Keratinocyte (primary cell): ENCODE data around the gene CHERP. TPM values are rescaled to one million over a fixed set of nuclear protein-coding genes. Genes with fewer than 3 reads are reported as not detected.

Experiments used
- DNase-seq: peaks from one replicate; pipeline ENCODE4 v3.0.0-alpha.2; 2011; ENCODE audit warnings: low read depth, missing footprints, low spot score
- FAIRE-seq: peaks from 2 replicates; lab custom pipeline; 2011; peaks lifted over from hg19 to GRCh38; lab: Jason Lieb, UNC
- H2AFZ ChIP-seq: 2 replicates; pipeline ENCODE4 v1.6.0; 2012; ENCODE audit warnings: low read length, control low read depth, inconsistent platforms; ENCODE audit not compliant: control insufficient read depth
- H3K27ac ChIP-seq: 2 replicates; pipeline ENCODE4 v1.5.1; 2011; ENCODE audit warnings: low read length; ENCODE audit not compliant: control insufficient read depth, insufficient read depth
- H3K27me3 ChIP-seq: 3 replicates; pipeline ENCODE4 v1.6.0; 2011; ENCODE audit warnings: low read length; ENCODE audit not compliant: control insufficient read depth, insufficient read depth; ENCODE audit errors: extremely low read depth
- H3K36me3 ChIP-seq, 2 experiments: 2 replicates in 1 of 2; 3 replicates in 1 of 2; pipeline ENCODE4 v1.5.1; 2011; ENCODE audit warnings: low read length in 2 of 2, mild to moderate bottlenecking in 1 of 2; ENCODE audit not compliant: control insufficient read depth in 2 of 2, insufficient read depth in 2 of 2; ENCODE audit errors: extremely low read depth in 1 of 2
- H3K4me1 ChIP-seq: 3 replicates; pipeline ENCODE4 v1.5.1; 2011; ENCODE audit warnings: low read length; ENCODE audit not compliant: control insufficient read depth, insufficient read depth; ENCODE audit errors: extremely low read depth
- H3K4me2 ChIP-seq: 3 replicates; pipeline ENCODE4 v1.6.0; 2011; ENCODE audit warnings: low read depth, low read length; ENCODE audit not compliant: control insufficient read depth, insufficient read depth; ENCODE audit errors: extremely low read depth
- H3K4me3 ChIP-seq, 3 experiments: fragments of 200-600 bp in 1 of 3; sonication (generic) in 1 of 3; 2 replicates in 2 of 3; 3 replicates in 1 of 3; pipeline ENCODE4 v1.5.1; 2011 to 2016; ENCODE audit warnings: low read length in 3 of 3, mild to moderate bottlenecking in 3 of 3, control low read depth in 2 of 3, inconsistent platforms in 1 of 3, low read depth in 1 of 3, mixed read lengths in 1 of 3, mixed run types in 1 of 3, moderate library complexity in 1 of 3; ENCODE audit not compliant: control insufficient read depth in 2 of 3, insufficient read depth in 2 of 3; ENCODE audit errors: extremely low read depth in 1 of 3
- H3K79me2 ChIP-seq: 2 replicates; pipeline ENCODE4 v1.6.0; 2012; ENCODE audit warnings: low read length; ENCODE audit not compliant: control insufficient read depth, insufficient read depth
- H3K9ac ChIP-seq: 3 replicates; pipeline ENCODE4 v1.6.0; 2011; ENCODE audit warnings: low read length; ENCODE audit not compliant: control insufficient read depth, insufficient read depth; ENCODE audit errors: extremely low read depth
- H3K9me1 ChIP-seq: 3 replicates; pipeline ENCODE4 v1.6.0; 2011; ENCODE audit warnings: low read length; ENCODE audit not compliant: control insufficient read depth, insufficient read depth; ENCODE audit errors: extremely low read depth
- H3K9me3 ChIP-seq: 2 replicates; pipeline ENCODE4 v1.5.1; 2012; ENCODE audit warnings: low read depth, low read length; ENCODE audit not compliant: control insufficient read depth
- H4K20me1 ChIP-seq: 3 replicates; pipeline ENCODE4 v1.6.0; 2011; ENCODE audit warnings: low read length; ENCODE audit not compliant: control insufficient read depth, insufficient read depth; ENCODE audit errors: extremely low read depth
- EZH2 ChIP-seq: IDR thresholded peaks from one replicate; pipeline ENCODE4 v1.6.1; 2012; ENCODE audit warnings: inconsistent platforms, mild to moderate bottlenecking, low read length, moderate library complexity
- dilution Hi-C: fragments of 300-500 bp; cut with MboI; formaldehyde crosslinking; loops from one replicate; pipeline ENCODE4 v1.7.0; 2020; ENCODE audit warnings: low sequenced_read_pairs; ENCODE audit not compliant: extremely low pct_ligation_motif_present
- polyA plus RNA-seq, 5 experiments: library from polyadenylated mRNA; depleted of rRNA in 3 of 5; stranded (reverse) in 3 of 5; stranded (forward) in 1 of 5; unstranded in 1 of 5; fragments of >200 nt; gene quantifications; 1 replicate in 1 of 5; 2 replicates in 3 of 5; 3 replicates in 1 of 5; pipeline versions ENCODE4 v1.2.1 to v1.2.3, GENCODE V29; 2011 to 2012; ENCODE audit warnings: missing spikeins in 2 of 5, low read depth in 1 of 5, low replicate concordance in 1 of 5
- TF ChIP-seq, protein P1 (sequence below), 3 experiments: IDR thresholded peaks in 1 of 3; conservative IDR thresholded peaks in 1 of 3; optimal IDR thresholded peaks in 1 of 3; 2 replicates in 2 of 3; 3 replicates in 1 of 3; pipeline versions ENCODE3 to v1.5.1; 2011; ENCODE audit warnings: low read length in 3 of 3, mild to moderate bottlenecking in 3 of 3, moderate library complexity in 2 of 3, control low read depth in 1 of 3, inconsistent platforms in 1 of 3; ENCODE audit not compliant: insufficient read depth in 2 of 3; ENCODE audit errors: extremely low read depth in 1 of 3

The CHERP gene
- polyA plus RNA-seq, 1 donor (not counting 4 experiments of a cell fraction or from before 2014, with no cell fraction given) = 3.6 TPM

DNA sequence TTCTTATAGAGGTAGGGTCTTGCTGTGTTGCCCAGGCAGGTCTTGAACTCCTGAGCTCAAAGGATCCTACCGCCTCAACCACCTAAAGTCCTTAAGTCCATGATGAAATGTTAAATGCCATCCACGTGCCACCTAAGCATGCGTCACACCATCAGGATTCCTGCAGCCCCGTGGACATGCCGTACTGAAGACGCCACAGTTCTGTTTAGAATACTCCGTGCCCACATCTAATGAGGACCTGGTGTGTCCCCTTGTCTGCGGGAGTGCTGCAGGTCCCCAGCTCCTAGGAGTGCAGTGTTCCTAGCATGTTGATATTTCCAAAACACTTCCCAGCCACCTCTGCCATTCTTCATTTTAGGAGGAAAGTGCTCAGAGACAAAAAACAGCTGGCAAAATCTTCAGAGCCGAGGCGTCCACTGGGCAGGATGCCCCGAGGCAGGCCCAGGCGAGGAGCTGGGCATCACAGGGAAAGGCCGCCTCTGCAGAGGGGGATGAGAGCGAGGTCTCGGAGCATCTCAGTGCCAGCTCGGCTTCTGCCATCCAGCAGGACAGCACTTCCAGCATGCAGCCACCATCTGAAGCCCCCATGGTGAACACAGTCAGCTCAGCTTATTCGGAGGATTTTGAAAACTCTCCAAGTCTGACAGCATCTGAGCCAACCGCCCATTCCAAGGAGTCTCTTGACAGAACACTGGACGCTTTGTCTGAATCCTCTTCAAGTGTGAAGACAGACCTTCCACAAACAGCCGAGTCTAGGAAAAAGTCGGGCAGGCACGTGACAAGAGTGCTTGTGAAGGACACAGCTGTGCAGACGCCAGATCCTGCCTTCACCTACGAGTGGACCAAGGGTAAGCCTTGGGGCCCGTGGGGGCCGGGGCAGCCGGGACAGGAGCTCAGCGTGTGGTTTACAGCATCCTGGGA, 32.8 kb downstream of the CHERP start:
- Histone ChIP-seq H3K4me2 (no peak overlapping the region), H2AFZ (no peak overlapping the region), H3K79me2 (no peaks in the 10 kb centered on the region), H3K4me1 (no peaks in the 10 kb centered on the region), H3K27ac (no peak overlapping the region), H3K36me3 (peaks cover 6 to 7% of the 10 kb centered on the region in 2 experiments), H4K20me1 (no peaks in the 10 kb centered on the region), H3K4me3 (no peak overlapping the region), H3K9me1 (no peaks in the 10 kb centered on the region), H3K9ac (no peak overlapping the region), H3K27me3 (no peaks in the 10 kb centered on the region), H3K9me3 (no peaks in the 10 kb centered on the region)
- dilution Hi-C loops = no loop called here
- FAIRE-seq (no peak), DNase-seq (no peak)
- no peak for TF ChIP-seq EZH2
- TF ChIP-seq, protein P1, sequence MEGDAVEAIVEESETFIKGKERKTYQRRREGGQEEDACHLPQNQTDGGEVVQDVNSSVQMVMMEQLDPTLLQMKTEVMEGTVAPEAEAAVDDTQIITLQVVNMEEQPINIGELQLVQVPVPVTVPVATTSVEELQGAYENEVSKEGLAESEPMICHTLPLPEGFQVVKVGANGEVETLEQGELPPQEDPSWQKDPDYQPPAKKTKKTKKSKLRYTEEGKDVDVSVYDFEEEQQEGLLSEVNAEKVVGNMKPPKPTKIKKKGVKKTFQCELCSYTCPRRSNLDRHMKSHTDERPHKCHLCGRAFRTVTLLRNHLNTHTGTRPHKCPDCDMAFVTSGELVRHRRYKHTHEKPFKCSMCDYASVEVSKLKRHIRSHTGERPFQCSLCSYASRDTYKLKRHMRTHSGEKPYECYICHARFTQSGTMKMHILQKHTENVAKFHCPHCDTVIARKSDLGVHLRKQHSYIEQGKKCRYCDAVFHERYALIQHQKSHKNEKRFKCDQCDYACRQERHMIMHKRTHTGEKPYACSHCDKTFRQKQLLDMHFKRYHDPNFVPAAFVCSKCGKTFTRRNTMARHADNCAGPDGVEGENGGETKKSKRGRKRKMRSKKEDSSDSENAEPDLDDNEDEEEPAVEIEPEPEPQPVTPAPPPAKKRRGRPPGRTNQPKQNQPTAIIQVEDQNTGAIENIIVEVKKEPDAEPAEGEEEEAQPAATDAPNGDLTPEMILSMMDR (optimal IDR thresholded peaks at IDR 0.05 in 1 of 3, IDR thresholded peaks at IDR 0.05 in 1 of 3, conservative IDR thresholded peaks at IDR 0.05 in 1 of 3; ENCODE audit: extremely low read depth in 1 of 3, insufficient read depth in 2 of 3, low read length in 3 of 3) = no peak

DNA sequence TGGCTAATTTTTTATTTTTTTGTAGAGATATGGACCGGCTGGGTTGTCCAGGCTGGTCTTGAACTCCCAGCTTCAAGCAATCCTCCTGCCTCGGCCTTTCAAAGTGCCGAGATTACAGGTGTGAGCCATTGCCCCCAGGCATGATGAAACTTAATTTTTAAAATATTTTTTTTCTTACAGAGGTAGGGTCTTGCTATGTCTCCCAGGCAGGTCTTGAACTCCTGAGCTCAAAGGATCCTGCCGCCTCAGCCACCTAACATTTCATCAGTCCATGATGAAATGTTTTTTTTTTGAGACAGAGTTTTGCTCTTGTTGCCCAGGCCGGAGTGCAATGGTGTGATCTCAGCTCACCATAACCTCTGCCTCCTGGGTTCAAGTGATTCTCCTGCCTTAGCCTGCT, 33.7 kb downstream of the CHERP start:
- Histone ChIP-seq H3K4me1 (no peaks in the 10 kb centered on the region), H3K4me3 (no peak overlapping the region), H3K79me2 (no peaks in the 10 kb centered on the region), H3K4me2 (no peak overlapping the region), H3K9me3 (no peaks in the 10 kb centered on the region), H4K20me1 (no peaks in the 10 kb centered on the region), H2AFZ (no peak overlapping the region), H3K36me3 (peaks cover 6 to 7% of the 10 kb centered on the region in 2 experiments), H3K27ac (no peak overlapping the region), H3K9me1 (no peaks in the 10 kb centered on the region), H3K27me3 (no peaks in the 10 kb centered on the region), H3K9ac (no peak overlapping the region)
- dilution Hi-C loops = no loop called here
- DNase-seq (no peak), FAIRE-seq (no peak)
- TF ChIP-seq EZH2 = no peak
- TF ChIP-seq, protein P1 (optimal IDR thresholded peaks at IDR 0.05 in 1 of 3, IDR thresholded peaks at IDR 0.05 in 1 of 3, conservative IDR thresholded peaks at IDR 0.05 in 1 of 3; ENCODE audit: extremely low read depth in 1 of 3, insufficient read depth in 2 of 3, low read length in 3 of 3) = no peak
